ENCODE results near the gene TBKBP1. TPM values are rescaled to one million over a fixed set of nuclear protein-coding genes. Genes with fewer than 3 reads are reported as not detected.

The TBKBP1 gene
- total and polyA plus RNA-seq, 2 of the 4 experiments (the other 2 are of a cell fraction), result 3.4 to 8.5 TPM

- intact Hi-C loops (cut with micrococcal nuclease) (no loop called here), in situ Hi-C loops (cut with MboI; ENCODE audit: low sequenced_read_pairs) (no loop called here), dilution Hi-C loops (cut with HindIII; ENCODE audit: low sequenced_read_pairs, unreplicated experiment) (no loop called here)
- Histone ChIP-seq H4K5ac (ENCODE audit: low read depth, low read length) (no peak overlapping the region), H3K9me1 (ENCODE audit: insufficient read depth, low read length) (0 out of 2 replicates have a peak, but pooled peaks cover under 1% of the 10 kb centered on the region), H3K4me1 (ENCODE audit: control insufficient read depth, insufficient read depth, low read length) (peaks cover 4% of the 10 kb centered on the region; the same call in 1 of the 2 replicates), H3K9ac (ENCODE audit: low read depth, low read length) (no peak overlapping the region), H2BK15ac (ENCODE audit: low read depth, low read length) (no peak overlapping the region), H3K4me3 (ENCODE audit: insufficient read depth, low read depth, low read length) (no peak overlapping the region), H4K20me1 (ENCODE audit: insufficient read depth, low read length) (peaks cover 11% of the 10 kb centered on the region; the same call in 1 of the 2 replicates), H3K18ac (ENCODE audit: low read depth, low read length) (no peak overlapping the region), H3K27me3 (ENCODE audit: control insufficient read depth, insufficient read depth, low read length) (peaks cover 56% of the 10 kb centered on the region), H3K36me3 (ENCODE audit: control insufficient read depth, insufficient read depth, low read length) (peaks cover 12% of the 10 kb centered on the region; the same call in 1 of the 2 replicates), H3K23ac (ENCODE audit: low read depth, low read length) (no peak overlapping the region), H3K9me3 (ENCODE audit: control insufficient read depth, insufficient read depth, low read length) (no peaks in the 10 kb centered on the region), H3K27ac (ENCODE audit: insufficient read depth, low read length) (no peak overlapping the region), H2AFZ (replicated peaks; ENCODE audit: low read length, poor library complexity) (no peak overlapping the region), H3K4me2 (ENCODE audit: low read depth, low read length) (no peak overlapping the region), H3K4ac (ENCODE audit: low read depth, low read length) (no peak overlapping the region), H3K56ac (ENCODE audit: extremely low read depth, insufficient read depth, low read length) (no peak overlapping the region), H4K8ac (ENCODE audit: low read depth in 2 of 2, low read length in 2 of 2) (no peak overlapping the region), H4K91ac (ENCODE audit: insufficient read depth, low read depth, low read length) (no peak overlapping the region), H2BK120ac (ENCODE audit: low read depth, low read length) (no peak overlapping the region), H2AK5ac (ENCODE audit: low read depth, low read length) (no peak overlapping the region), H2AK9ac (replicated peaks; ENCODE audit: low read depth, low read length, poor library complexity) (no peak overlapping the region), H2BK20ac (ENCODE audit: low read depth, low read length) (no peak overlapping the region), H3K14ac (replicated peaks; ENCODE audit: low read depth, low read length) (no peak overlapping the region), H3K79me1 (ENCODE audit: low read depth in 1 of 2, low read length in 2 of 2) (no peaks in the 10 kb centered on the region), H2BK5ac (ENCODE audit: low read depth, low read length, poor library complexity, severe bottlenecking) (no peak overlapping the region)
- no peak for DNase-seq
- no peak for TF ChIP-seq MXI1 (IDR thresholded peaks at IDR 0.05; ENCODE audit: borderline replicate concordance, low read depth, low read length)
- no peak for TF ChIP-seq RCOR1 (IDR thresholded peaks at IDR 0.05; ENCODE audit: insufficient replicate concordance, low read length)
- TF ChIP-seq RFX5 (IDR thresholded peaks at IDR 0.05; ENCODE audit: low read depth, low read length), result no peak
- TF ChIP-seq SMC3 (IDR thresholded peaks at IDR 0.05; ENCODE audit: low read depth, low read length), result no peak
- POLR2A ChIA-PET (ENCODE audit: unreplicated experiment), result no interaction called here
- WGBS, 2 experiments (ENCODE audit: extremely low coverage in 2 of 2, insufficient read length in 1 of 2), result 65% methylated on average over 3 of the region's 5 CpGs; no CpG with 5 or more reads in 1 of the 2 experiments
- BruUV-seq (replicated peaks), result no TSS peak
- CTCF ChIA-PET, result no interaction called here
- no peak for ATAC-seq (ENCODE audit: low read depth)
Observed at GRCh38 chr17:47712330-47713023, 18.5 kb downstream of the TBKBP1 start.

All from IMR-90 (cell line).